ENCODE results near the gene MME. TPM values are rescaled to one million over a fixed set of nuclear protein-coding genes. Genes with fewer than 3 reads are reported as not detected.

Gene MME
- total RNA-seq, 2 experiments from 2014 or later = 0.69 to 1.8 TPM

- Histone ChIP-seq H3K4me1 (ENCODE audit: insufficient read depth, low read length) (no peaks in the 10 kb centered on the region), H3K9me3 (ENCODE audit: control insufficient read depth in 1 of 2, insufficient read depth in 1 of 2, low read length in 2 of 2) (no peaks in the 10 kb centered on the region), H3K27me3 (ENCODE audit: control insufficient read depth in 1 of 2, insufficient read depth in 2 of 2, low read length in 2 of 2) (no peaks in the 10 kb centered on the region), H3K4me3 (ENCODE audit: low read length) (no peak overlapping the region), H3K27ac (ENCODE audit: low read depth in 1 of 2, low read length in 2 of 2) (no peak overlapping the region), H3K36me3 (ENCODE audit: insufficient read depth, low read length) (no peaks in the 10 kb centered on the region)
- Mint-ChIP-seq H3K27me3 (no peaks in the 10 kb centered on the region), H3K9me3 (no peaks in the 10 kb centered on the region), H3K27ac (no peak overlapping the region), H3K4me1 (ENCODE audit: low read depth) (no peaks in the 10 kb centered on the region), H3K36me3 (ENCODE audit: low read depth) (no peaks in the 10 kb centered on the region), H3K4me3 (no peak overlapping the region)
- no peak for ATAC-seq (ENCODE audit: poor library complexity)
- CTCF ChIA-PET = interaction anchor here (1.4 kb wide), 1 partner anchor 9 kb away, joined by 3 read pairs; no protein-coding TSS in a partner anchor
- no peak for TF ChIP-seq CTCF (IDR thresholded peaks at IDR 0.05)
- intact Hi-C loops (cut with DNase I, micrococcal nuclease) = no loop called here
- no peak for DNase-seq
- POLR2A ChIA-PET = no interaction called here
Observed at GRCh38 chr3:155038203-155038554, 41.9 kb upstream of the MME start.

DNA sequence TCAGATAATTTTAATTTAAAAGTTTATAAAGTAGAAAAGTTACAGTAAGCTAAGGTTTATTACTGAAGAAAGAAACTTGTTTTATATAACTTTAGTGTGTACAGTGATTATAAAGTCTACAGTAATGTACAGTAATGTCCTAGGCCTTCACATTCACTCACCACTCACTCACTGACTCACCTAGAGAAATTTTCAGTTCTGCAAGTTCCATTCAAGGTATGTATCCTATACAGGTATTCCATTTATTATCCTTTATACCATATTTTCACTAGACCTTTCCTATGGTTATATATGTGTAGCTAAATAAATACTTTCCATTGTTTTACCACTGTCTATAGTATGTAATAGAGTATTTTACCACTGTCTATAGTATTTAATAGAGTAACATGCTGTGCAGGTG is 33.2 kb upstream of the MME start:
- H3K27me3 Mint-ChIP-seq = no peaks in the 10 kb centered on the region
- Histone ChIP-seq H3K4me3 (ENCODE audit: low read length) (no peak overlapping the region), H3K9me3 (ENCODE audit: control insufficient read depth in 1 of 2, insufficient read depth in 1 of 2, low read length in 2 of 2) (no peaks in the 10 kb centered on the region), H3K27ac (ENCODE audit: low read depth in 1 of 2, low read length in 2 of 2) (no peak overlapping the region), H3K4me1 (ENCODE audit: insufficient read depth, low read length) (no peaks in the 10 kb centered on the region), H3K27me3 (ENCODE audit: control insufficient read depth in 1 of 2, insufficient read depth in 2 of 2, low read length in 2 of 2) (no peaks in the 10 kb centered on the region), H3K36me3 (ENCODE audit: insufficient read depth, low read length) (no peaks in the 10 kb centered on the region)
- H3K4me1 Mint-ChIP-seq (ENCODE audit: low read depth) = no peaks in the 10 kb centered on the region
- no peak overlapping the region for H3K4me3 Mint-ChIP-seq
- H3K9me3 Mint-ChIP-seq = peaks cover 3% of the 10 kb centered on the region
- ChIA-PET POLR2A (no interaction called here), CTCF (interaction anchor here (0.9 kb wide), 1 partner anchor 9 kb away, joined by 3 read pairs; no protein-coding TSS in a partner anchor)
- no peak for DNase-seq
- no peak for ATAC-seq (ENCODE audit: poor library complexity)
- no peak overlapping the region for H3K27ac Mint-ChIP-seq
- no peak for TF ChIP-seq CTCF (IDR thresholded peaks at IDR 0.05)
- H3K36me3 Mint-ChIP-seq (ENCODE audit: low read depth) = no peaks in the 10 kb centered on the region
- intact Hi-C loops (cut with DNase I, micrococcal nuclease) = no loop called here

- peaks cover 0 to 5% of the 10 kb centered on the region in 2 experiments for H3K9me3 ChIP-seq (ENCODE audit: control insufficient read depth in 1 of 2, insufficient read depth in 1 of 2, low read length in 2 of 2)
- no peaks in the 10 kb centered on the region for H3K27me3 Mint-ChIP-seq
- H3K4me3 ChIP-seq (ENCODE audit: low read length) = no peak overlapping the region
- no peak for TF ChIP-seq CTCF (IDR thresholded peaks at IDR 0.05)
- H3K27ac ChIP-seq (ENCODE audit: low read depth in 1 of 2, low read length in 2 of 2) = no peak overlapping the region
- ChIA-PET POLR2A (no interaction called here), CTCF (no interaction called here)
- H3K27ac Mint-ChIP-seq = no peak overlapping the region
- H3K4me1 Mint-ChIP-seq (ENCODE audit: low read depth) = no peaks in the 10 kb centered on the region
- DNase-seq = no peak
- no peaks in the 10 kb centered on the region for H3K4me1 ChIP-seq (ENCODE audit: insufficient read depth, low read length)
- intact Hi-C loops (cut with DNase I, micrococcal nuclease) = no loop called here
- no peak overlapping the region for H3K4me3 Mint-ChIP-seq
- no peaks in the 10 kb centered on the region for H3K36me3 ChIP-seq (ENCODE audit: insufficient read depth, low read length)
- H3K27me3 ChIP-seq (ENCODE audit: control insufficient read depth in 1 of 2, insufficient read depth in 2 of 2, low read length in 2 of 2) = no peaks in the 10 kb centered on the region
- ATAC-seq (ENCODE audit: poor library complexity) = no peak
- no peaks in the 10 kb centered on the region for H3K36me3 Mint-ChIP-seq (ENCODE audit: low read depth)
- peaks cover 3% of the 10 kb centered on the region for H3K9me3 Mint-ChIP-seq
Observed at GRCh38 chr3:155047672-155048071, 32.4 kb upstream of the MME start.
